22Rv1 (cell line): ENCODE measurements around the gene CA5A.
"Not testable (repeated sequence)": the region's sequence is repeated elsewhere in the genome, so short reads cannot be mapped to it uniquely, and the experiment has no call there.

Experiments used
- CTCF ChIP-seq: fragments of 450-650 bp; IDR thresholded peaks from 2 replicates; pipeline ENCODE4 v1.5.1; 2017; ENCODE audit warnings: mild to moderate bottlenecking
- ZFX ChIP-seq: fragments of 450-650 bp; IDR thresholded peaks from 2 replicates; pipeline ENCODE4 v1.6.1; 2017; ENCODE audit warnings: antibody characterized with exemption, borderline replicate concordance

GRCh38 chr16:87865902-87866555 lies 70.3 kb downstream of the CA5A start:
- not testable (repeated sequence) for TF ChIP-seq CTCF, ZFX
